T-helper 2 cell treated with Interferon-gamma antibody and Interleukin-4, amounts not matched to agents 5 μg/mL and 100 μg/mL, for 36 hours (primary cell): ENCODE measurements around the gene SH3PXD2B.

Experiments
- DNase-seq: peaks from one replicate; pipeline ENCODE4 v3.0.0; 2021; ENCODE audit warnings: low spot score
- H3K27ac Mint-ChIP-seq: one replicate; pipeline ENCODE4 v1.8.0; 2021; ENCODE audit warnings: mild to moderate bottlenecking, mixed read lengths
- H3K27me3 Mint-ChIP-seq: one replicate; pipeline ENCODE4 v1.8.0; 2021; ENCODE audit warnings: low read depth, mixed read lengths
- H3K36me3 Mint-ChIP-seq: one replicate; pipeline ENCODE4 v1.8.0; 2021; ENCODE audit warnings: low read depth, mixed read lengths
- H3K4me1 Mint-ChIP-seq: one replicate; pipeline ENCODE4 v1.8.0; 2021; ENCODE audit warnings: low read depth, mixed read lengths
- H3K4me3 Mint-ChIP-seq: one replicate; pipeline ENCODE4 v1.8.0; 2022; ENCODE audit warnings: mild to moderate bottlenecking, moderate library complexity, mixed read lengths
- H3K9me3 Mint-ChIP-seq: one replicate; pipeline ENCODE4 v1.8.0; 2021; ENCODE audit warnings: mixed read lengths

SH3PXD2B gene

GRCh38 chr5:172322028-172322965, 132.0 kb downstream of the SH3PXD2B start:
- no peaks in the 10 kb centered on the region for H3K9me3 Mint-ChIP-seq
- H3K4me3 Mint-ChIP-seq, result no peak overlapping the region
- no peak for DNase-seq
- no peaks in the 10 kb centered on the region for H3K36me3 Mint-ChIP-seq
- no peaks in the 10 kb centered on the region for H3K4me1 Mint-ChIP-seq
- H3K27me3 Mint-ChIP-seq, result no peaks in the 10 kb centered on the region
- no peak overlapping the region for H3K27ac Mint-ChIP-seq

DNA sequence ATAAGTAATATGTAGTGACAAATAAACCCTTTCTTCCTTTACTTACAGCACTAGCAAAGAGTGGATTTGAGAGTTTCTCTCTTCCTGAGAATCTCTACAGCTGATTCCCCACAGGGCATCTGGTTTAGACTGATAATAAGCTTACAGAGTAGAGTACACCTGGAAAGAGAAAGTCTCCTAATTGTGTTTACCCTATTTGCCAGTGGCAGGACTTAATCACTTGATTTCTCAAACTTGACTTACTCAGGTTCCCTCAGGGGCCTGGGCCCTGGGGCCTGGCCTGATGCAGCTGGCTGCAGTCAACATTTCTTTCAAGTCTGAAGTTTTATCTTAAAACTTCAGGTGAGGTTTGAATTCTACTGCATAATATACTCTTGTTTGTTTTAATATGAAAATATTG, 132.7 kb downstream of the SH3PXD2B start:
- no peaks in the 10 kb centered on the region for H3K36me3 Mint-ChIP-seq

GRCh38 chr5:172319708-172320441, 134.4 kb downstream of the SH3PXD2B start:
- DNase-seq, result no peak
- Mint-ChIP-seq H3K27ac (no peak overlapping the region), H3K36me3 (no peaks in the 10 kb centered on the region), H3K4me3 (no peak overlapping the region), H3K27me3 (no peaks in the 10 kb centered on the region), H3K9me3 (no peaks in the 10 kb centered on the region), H3K4me1 (no peaks in the 10 kb centered on the region)

More for the DNA sequence above, 132.7 kb downstream of the SH3PXD2B start:
- no peak overlapping the region for H3K27ac Mint-ChIP-seq
- DNase-seq, result no peak
- H3K4me1 Mint-ChIP-seq, result no peaks in the 10 kb centered on the region
- H3K4me3 Mint-ChIP-seq, result no peak overlapping the region
- H3K9me3 Mint-ChIP-seq, result no peaks in the 10 kb centered on the region
- H3K27me3 Mint-ChIP-seq, result no peaks in the 10 kb centered on the region

- peaks cover 8% of the 10 kb centered on the region for H3K27me3 Mint-ChIP-seq
- H3K4me3 Mint-ChIP-seq, result no peak overlapping the region
- H3K36me3 Mint-ChIP-seq, result no peaks in the 10 kb centered on the region
- no peaks in the 10 kb centered on the region for H3K9me3 Mint-ChIP-seq
- no peak for DNase-seq
- H3K27ac Mint-ChIP-seq, result no peak overlapping the region
- H3K4me1 Mint-ChIP-seq, result no peaks in the 10 kb centered on the region
Measured at GRCh38 chr5:172315587-172316493, 138.5 kb downstream of the SH3PXD2B start.

DNA sequence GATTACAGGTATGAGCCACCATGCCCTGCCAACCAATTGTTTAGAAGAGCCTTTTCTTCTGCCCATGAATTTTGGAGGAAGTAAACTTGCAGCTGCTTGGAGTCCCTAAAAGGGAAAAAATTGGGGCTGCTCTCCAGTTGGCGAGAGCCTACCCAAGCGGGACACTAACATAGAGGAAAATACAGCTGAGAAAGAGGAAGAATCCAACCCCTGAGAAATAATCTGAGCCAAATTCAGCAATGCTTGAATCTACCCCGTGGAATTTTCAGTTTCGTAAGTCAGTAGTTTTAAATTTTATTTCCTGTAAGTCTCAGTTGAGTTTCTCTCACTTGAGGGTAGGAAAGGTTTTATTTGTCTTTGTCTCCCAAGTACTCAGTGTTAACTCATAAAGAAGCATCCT, 140.4 kb downstream of the SH3PXD2B start:
- DNase-seq, result no peak
- H3K4me1 Mint-ChIP-seq, result no peaks in the 10 kb centered on the region
- no peak overlapping the region for H3K27ac Mint-ChIP-seq
- peaks cover 12% of the 10 kb centered on the region for H3K27me3 Mint-ChIP-seq
- H3K4me3 Mint-ChIP-seq, result no peak overlapping the region
- no peaks in the 10 kb centered on the region for H3K36me3 Mint-ChIP-seq
- H3K9me3 Mint-ChIP-seq, result no peaks in the 10 kb centered on the region

- Mint-ChIP-seq H3K27me3 (peaks cover 12% of the 10 kb centered on the region), H3K9me3 (no peaks in the 10 kb centered on the region), H3K36me3 (no peaks in the 10 kb centered on the region), H3K4me3 (no peak overlapping the region), H3K4me1 (no peaks in the 10 kb centered on the region), H3K27ac (no peak overlapping the region)
- DNase-seq, result no peak
Measured at GRCh38 chr5:172312286-172312685, 142.0 kb downstream of the SH3PXD2B start.

DNA sequence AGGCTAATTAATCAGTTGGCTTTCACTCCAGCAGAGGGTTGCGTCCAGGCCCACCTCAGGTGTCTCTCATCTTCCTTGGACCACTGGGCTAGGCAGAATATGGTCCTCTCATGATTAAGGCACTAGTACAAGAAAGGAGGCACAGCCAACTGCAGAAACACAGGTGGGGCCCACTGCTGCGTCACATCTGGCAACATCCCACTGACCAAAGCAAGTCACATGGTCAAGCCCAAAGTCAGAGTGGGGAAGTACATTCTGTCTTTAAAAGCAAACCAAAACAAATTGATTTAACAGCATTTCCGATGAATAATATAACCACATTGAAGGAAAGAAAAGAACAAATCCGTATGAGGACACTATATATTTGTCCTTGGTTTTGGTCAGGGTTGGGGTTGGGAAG, 142.7 kb downstream of the SH3PXD2B start:
- H3K9me3 Mint-ChIP-seq, result no peaks in the 10 kb centered on the region
- no peaks in the 10 kb centered on the region for H3K4me1 Mint-ChIP-seq
- no peaks in the 10 kb centered on the region for H3K36me3 Mint-ChIP-seq
- no peak for DNase-seq
- peaks cover 12% of the 10 kb centered on the region for H3K27me3 Mint-ChIP-seq
- no peak overlapping the region for H3K4me3 Mint-ChIP-seq
- no peak overlapping the region for H3K27ac Mint-ChIP-seq

DNA sequence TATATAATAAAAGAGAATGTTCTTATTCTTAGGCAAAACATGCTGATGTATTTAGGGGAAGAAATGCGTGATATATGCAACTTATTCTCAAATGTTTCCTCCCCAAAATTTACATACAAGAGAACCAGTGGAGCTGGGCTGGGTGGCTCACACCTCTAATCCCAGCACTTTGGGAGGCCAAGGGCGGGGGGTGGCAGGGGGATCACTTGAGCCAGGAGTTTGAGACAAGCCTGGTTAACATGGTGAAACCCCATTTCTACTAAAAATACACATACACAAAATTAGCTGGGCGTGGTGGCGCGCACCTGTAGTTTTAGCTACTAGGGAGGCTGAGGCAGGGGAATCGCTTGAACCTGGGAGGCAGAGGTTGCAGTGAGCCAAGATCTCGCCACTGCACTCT, 143.3 kb downstream of the SH3PXD2B start:
- H3K9me3 Mint-ChIP-seq, result peaks cover under 1% of the 10 kb centered on the region
- peaks cover 14% of the 10 kb centered on the region for H3K27me3 Mint-ChIP-seq
- H3K27ac Mint-ChIP-seq, result no peak overlapping the region
- no peak overlapping the region for H3K4me3 Mint-ChIP-seq
- DNase-seq, result no peak
- H3K36me3 Mint-ChIP-seq, result no peaks in the 10 kb centered on the region
- no peaks in the 10 kb centered on the region for H3K4me1 Mint-ChIP-seq

DNA sequence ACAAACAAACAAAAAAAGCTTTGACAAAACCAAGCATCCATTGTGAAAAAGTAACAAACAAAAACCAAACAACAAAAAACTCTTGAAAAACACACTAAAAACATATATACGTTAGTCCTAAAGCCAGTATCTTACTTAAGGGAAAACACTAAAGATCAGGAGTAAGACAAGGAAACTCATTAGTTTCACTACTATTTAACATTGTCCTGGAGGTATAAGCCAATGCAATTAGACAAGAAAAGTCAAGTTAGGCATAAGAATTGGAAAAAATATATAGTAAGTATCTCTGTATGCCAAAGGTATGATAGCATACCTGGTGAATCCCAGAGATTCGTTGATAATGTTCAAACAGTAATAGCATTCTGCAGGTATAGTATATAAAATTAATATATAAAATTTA, 148.9 kb downstream of the SH3PXD2B start:
- Mint-ChIP-seq H3K36me3 (no peaks in the 10 kb centered on the region), H3K4me3 (no peak overlapping the region), H3K27ac (no peak overlapping the region), H3K9me3 (peaks cover 3% of the 10 kb centered on the region), H3K4me1 (no peaks in the 10 kb centered on the region), H3K27me3 (peaks cover 12% of the 10 kb centered on the region)
- no peak for DNase-seq

- H3K4me3 Mint-ChIP-seq, result no peak overlapping the region
- H3K27ac Mint-ChIP-seq, result no peak overlapping the region
- no peaks in the 10 kb centered on the region for H3K36me3 Mint-ChIP-seq
- peaks cover 9% of the 10 kb centered on the region for H3K27me3 Mint-ChIP-seq
- peaks cover 3% of the 10 kb centered on the region for H3K9me3 Mint-ChIP-seq
- no peak for DNase-seq
- no peaks in the 10 kb centered on the region for H3K4me1 Mint-ChIP-seq
Measured at GRCh38 chr5:172303572-172304335, 150.6 kb downstream of the SH3PXD2B start.

DNA sequence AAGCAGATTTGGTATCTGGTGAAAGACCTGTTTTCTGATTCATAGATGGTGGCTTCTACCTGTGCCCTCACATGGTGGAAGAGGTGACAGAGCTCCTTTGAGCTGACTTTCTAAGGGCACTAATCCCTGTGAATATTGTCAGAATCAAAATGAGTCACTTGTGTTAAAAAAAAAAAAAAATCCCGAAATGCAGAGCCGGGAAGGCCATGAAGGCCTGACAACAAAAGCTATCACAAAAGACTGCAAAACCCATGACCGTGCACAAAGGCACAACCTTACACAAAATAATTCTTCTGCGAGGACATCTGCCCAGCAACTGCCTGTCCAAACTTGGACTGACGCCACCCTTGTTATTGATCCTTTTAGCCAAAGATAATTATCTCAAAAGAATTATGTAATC, 151.2 kb downstream of the SH3PXD2B start:
- Mint-ChIP-seq H3K9me3 (peaks cover 3% of the 10 kb centered on the region), H3K27me3 (peaks cover 9% of the 10 kb centered on the region), H3K27ac (no peak overlapping the region), H3K36me3 (no peaks in the 10 kb centered on the region), H3K4me3 (no peak overlapping the region), H3K4me1 (no peaks in the 10 kb centered on the region)
- no peak for DNase-seq

- no peaks in the 10 kb centered on the region for H3K36me3 Mint-ChIP-seq
- no peak for DNase-seq
- peaks cover 3% of the 10 kb centered on the region for H3K9me3 Mint-ChIP-seq
- no peaks in the 10 kb centered on the region for H3K4me1 Mint-ChIP-seq
- H3K27ac Mint-ChIP-seq, result no peak overlapping the region
- no peak overlapping the region for H3K4me3 Mint-ChIP-seq
- H3K27me3 Mint-ChIP-seq, result peaks cover 9% of the 10 kb centered on the region
Measured at GRCh38 chr5:172302047-172302710, 152.1 kb downstream of the SH3PXD2B start.
